K562 (cell line): ENCODE data around the gene SNRNP70. TPM values are rescaled to one million over a fixed set of nuclear protein-coding genes. Genes with fewer than 3 reads are reported as not detected.

Experiments
- ATF7 ChIP-seq: fragments of 450-650 bp; IDR thresholded peaks from 2 replicates; pipeline ENCODE4 v1.7.1; 2014; ENCODE audit warnings: mild to moderate bottlenecking, moderate library complexity
- BCLAF1 ChIP-seq, 2 experiments: fragments of 450-650 bp in 1 of 2; IDR thresholded peaks; 2 replicates each; pipeline ENCODE4 v1.6.1; 2011 to 2017; ENCODE audit warnings: low read depth in 2 of 2, antibody characterized with exemption in 1 of 2, borderline replicate concordance in 1 of 2, low read length in 1 of 2, mild to moderate bottlenecking in 1 of 2, mixed read lengths in 1 of 2; ENCODE audit not compliant: control insufficient read depth in 1 of 2
- CREB3 ChIP-seq: fragments of 450-650 bp; conservative IDR thresholded peaks from 2 replicates; pipeline ENCODE4 v1.6.1; 2016; ENCODE audit warnings: missing genetic modification characterization, low read depth, mild to moderate bottlenecking, missing compliant biosample characterization, moderate library complexity
- ESRRA ChIP-seq: fragments of 450-650 bp; IDR thresholded peaks from 2 replicates; pipeline ENCODE4 v1.6.1; 2014; ENCODE audit warnings: low read depth, mild to moderate bottlenecking, moderate library complexity, borderline replicate concordance
- ETV1 ChIP-seq: fragments of 450-650 bp; conservative IDR thresholded peaks from 2 replicates; pipeline ENCODE4 v1.6.1; 2016; ENCODE audit warnings: missing genetic modification characterization, control low read depth, low read depth, missing compliant biosample characterization
- NONO ChIP-seq, 2 experiments: fragments of 200-400 bp in 1 of 2; fragments of 450-650 bp in 1 of 2; formaldehyde crosslinking in 1 of 2; IDR thresholded peaks; 2 replicates each; pipeline ENCODE4 v1.6.1; 2017; ENCODE audit warnings: low read depth in 2 of 2, mild to moderate bottlenecking in 2 of 2, moderate library complexity in 2 of 2, low read length in 1 of 2
- POLR2B ChIP-seq: fragments of 450-650 bp; IDR thresholded peaks from 2 replicates; pipeline ENCODE4 v1.6.1; 2018; ENCODE audit warnings: low read depth; ENCODE audit not compliant: partially characterized antibody
- POLR2G ChIP-seq: fragments of 200-400 bp; formaldehyde crosslinking; IDR thresholded peaks from 2 replicates; pipeline ENCODE4 v1.6.1; 2017; ENCODE audit warnings: low read depth, mild to moderate bottlenecking, antibody characterized with exemption, low read length, moderate library complexity
- PURB ChIP-seq: sonication (generic); formaldehyde crosslinking; IDR thresholded peaks from 2 replicates; pipeline ENCODE4 v1.9.0; 2021; ENCODE audit warnings: low read depth, mild to moderate bottlenecking, missing genetic modification reagents
- RBM25 ChIP-seq: fragments of 200-400 bp; formaldehyde crosslinking; IDR thresholded peaks from 2 replicates; pipeline ENCODE4 v1.6.1; 2018; ENCODE audit warnings: low read length, low read depth, moderate library complexity; ENCODE audit not compliant: severe bottlenecking
- SREBF1 ChIP-seq: fragments of 150-350 bp; IDR thresholded peaks from 2 replicates; pipeline ENCODE4 v1.6.1; 2014; ENCODE audit warnings: antibody characterized with exemption, low read depth, low read length, borderline replicate concordance
- U2AF2 ChIP-seq: fragments of 200-400 bp; formaldehyde crosslinking; optimal IDR thresholded peaks from 2 replicates; pipeline ENCODE3; 2017; ENCODE audit warnings: low read depth, mild to moderate bottlenecking, low read length
- ZBED1 ChIP-seq: IDR thresholded peaks from 2 replicates; pipeline ENCODE4 v1.6.1; 2014
- ZBTB49 ChIP-seq: sonication (generic); formaldehyde crosslinking; IDR thresholded peaks from 2 replicates; pipeline ENCODE4 v1.8.0; 2022; ENCODE audit warnings: missing genetic modification reagents, mild to moderate bottlenecking, borderline replicate concordance
- ZBTB7A ChIP-seq: IDR thresholded peaks from 2 replicates; pipeline ENCODE4 v1.6.1; 2011; ENCODE audit warnings: low read depth, mild to moderate bottlenecking, low read length, moderate library complexity, borderline replicate concordance; ENCODE audit not compliant: control insufficient read depth
- ZNF316 ChIP-seq: fragments of 450-650 bp; IDR thresholded peaks from 2 replicates; pipeline ENCODE4 v1.6.1; 2016
- ZNF589 ChIP-seq: fragments of 200-800 bp; sonication (Bioruptor generic); IDR thresholded peaks from 2 replicates; pipeline ENCODE4 v1.6.1; 2016; ENCODE audit warnings: low read depth, missing genetic modification characterization, missing compliant biosample characterization
- ZNF778 ChIP-seq: fragments of 450-650 bp; formaldehyde crosslinking; IDR thresholded peaks from 2 replicates; pipeline ENCODE4 v1.4.0; 2020; ENCODE audit warnings: mild to moderate bottlenecking, moderate library complexity
- ZNF79 ChIP-seq: fragments of 250-450 bp; sonication (Bioruptor Pico); IDR thresholded peaks from 2 replicates; pipeline ENCODE4 v1.4.0; 2020; ENCODE audit warnings: low read depth, mild to moderate bottlenecking, moderate library complexity
- polyA plus RNA-seq, 8 experiments: library from polyadenylated mRNA; depleted of rRNA in 4 of 8; stranded (reverse) in 5 of 8; unstranded in 3 of 8; fragments of >200 nt; fragmentation: Nextera tagmentation in 2 of 8; fragmentation: Illumina TruSeq in 1 of 8; extraction: Ambion mirVana in 2 of 8; extraction: Trizol in 1 of 8; gene quantifications; 2 replicates each; pipeline versions ENCODE4 v1.2.1 to v1.2.3, GENCODE V29; 2011 to 2014; ENCODE audit warnings: inconsistent platforms in 1 of 8, missing spikeins in 1 of 8
- total RNA-seq, 7 experiments: library from RNA; depleted of rRNA in 6 of 7; stranded (reverse); fragments of >200 nt in 6 of 7; fragmentation: Illumina TruSeq in 2 of 7; extraction: Trizol in 2 of 7; gene quantifications; 2 replicates each; pipeline versions ENCODE4 v1.2.1 to v1.2.3, GENCODE V29; 2011 to 2021; ENCODE audit warnings: low replicate concordance in 1 of 7
- TF ChIP-seq, protein P1 (sequence below): sonication (generic); formaldehyde crosslinking; IDR thresholded peaks from 2 replicates; pipeline ENCODE4 v1.8.0; 2022; ENCODE audit warnings: missing genetic modification reagents, mild to moderate bottlenecking, moderate library complexity, borderline replicate concordance

The SNRNP70 gene
- total and polyA plus RNA-seq, 9 of the 15 experiments (the other 6 are each of a cell fraction or from before 2014, with no cell fraction given), result 2.8 to 496 (median 136) TPM

- TF ChIP-seq ZBTB7A, result peak; percentile 49; the same call in 1 of the 2 replicates
- TF ChIP-seq POLR2G, result peak; percentile 46; the same call in 1 of the 2 replicates
- no peak for TF ChIP-seq POLR2B
- TF ChIP-seq ETV1, result no peak
- TF ChIP-seq ZBTB49 (CRISPR knock-in tag), result no peak
- TF ChIP-seq BCLAF1 (IDR thresholded peaks at IDR 0.05; ENCODE audit: borderline replicate concordance in 1 of 2, control insufficient read depth in 1 of 2, low read depth in 2 of 2, low read length in 1 of 2), result no peak
- TF ChIP-seq NONO (IDR thresholded peaks at IDR 0.05; ENCODE audit: low read depth in 2 of 2, low read length in 1 of 2), result no peak
- TF ChIP-seq ZNF778 (CRISPR knock-in tag), result no peak
- TF ChIP-seq ATF7, result no peak
- TF ChIP-seq, protein P1, sequence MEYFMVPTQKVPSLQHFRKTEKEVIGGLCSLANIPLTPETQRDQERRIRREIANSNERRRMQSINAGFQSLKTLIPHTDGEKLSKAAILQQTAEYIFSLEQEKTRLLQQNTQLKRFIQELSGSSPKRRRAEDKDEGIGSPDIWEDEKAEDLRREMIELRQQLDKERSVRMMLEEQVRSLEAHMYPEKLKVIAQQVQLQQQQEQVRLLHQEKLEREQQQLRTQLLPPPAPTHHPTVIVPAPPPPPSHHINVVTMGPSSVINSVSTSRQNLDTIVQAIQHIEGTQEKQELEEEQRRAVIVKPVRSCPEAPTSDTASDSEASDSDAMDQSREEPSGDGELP (CRISPR knock-in tag), result peak; percentile 40; the same call in 1 of the 2 replicates
- TF ChIP-seq PURB (CRISPR knock-in tag), result no peak
- no peak for TF ChIP-seq RBM25
- no peak for TF ChIP-seq ZNF79
- no peak for TF ChIP-seq ZNF316
- no peak for TF ChIP-seq SREBF1
- no peak for TF ChIP-seq CREB3 (tag)
- no peak for TF ChIP-seq U2AF2
- TF ChIP-seq ZNF589, result no peak
- TF ChIP-seq ZBED1, result no peak
- no peak for TF ChIP-seq ESRRA
Observed at GRCh38 chr19:49071860-49072547, 13.2 kb upstream of the SNRNP70 start (continued).
